Central memory CD8-positive, alpha-beta T cell (primary cell): ENCODE measurements around the gene CAVIN2.

Experiments used
- ATAC-seq: fragments of 150-1000 bp; cut with Tn5 transposase; replicated peaks from 2 replicates; pipeline ENCODE4 v1.10.0; 2022; ENCODE audit warnings: mild to moderate bottlenecking, moderate FRiP score, moderate number of reproducible peaks; ENCODE audit not compliant: poor library complexity, severe bottlenecking; ENCODE audit errors: extremely low read depth
- DNase-seq, 2 donors: peaks; one replicate each; pipeline ENCODE4 v3.0.0; 2021; ENCODE audit warnings: low spot score in 2 of 2
- H3K27ac Mint-ChIP-seq: one replicate; pipeline ENCODE4 v1.8.0; 2022; ENCODE audit warnings: low read depth, mild to moderate bottlenecking, moderate library complexity, mixed read lengths
- H3K27me3 Mint-ChIP-seq: one replicate; pipeline ENCODE4 v1.8.0; 2022; ENCODE audit warnings: mixed read lengths
- H3K36me3 Mint-ChIP-seq: one replicate; pipeline ENCODE4 v1.8.0; 2022; ENCODE audit warnings: mild to moderate bottlenecking, moderate library complexity, mixed read lengths; ENCODE audit not compliant: insufficient read depth
- H3K4me1 Mint-ChIP-seq: one replicate; pipeline ENCODE4 v1.8.0; 2022; ENCODE audit warnings: mixed read lengths
- H3K4me3 Mint-ChIP-seq: one replicate; pipeline ENCODE4 v1.8.0; 2022; ENCODE audit warnings: mild to moderate bottlenecking, moderate library complexity, mixed read lengths
- H3K9me3 Mint-ChIP-seq: one replicate; pipeline ENCODE4 v1.8.0; 2022; ENCODE audit warnings: mixed read lengths

Gene CAVIN2

DNA sequence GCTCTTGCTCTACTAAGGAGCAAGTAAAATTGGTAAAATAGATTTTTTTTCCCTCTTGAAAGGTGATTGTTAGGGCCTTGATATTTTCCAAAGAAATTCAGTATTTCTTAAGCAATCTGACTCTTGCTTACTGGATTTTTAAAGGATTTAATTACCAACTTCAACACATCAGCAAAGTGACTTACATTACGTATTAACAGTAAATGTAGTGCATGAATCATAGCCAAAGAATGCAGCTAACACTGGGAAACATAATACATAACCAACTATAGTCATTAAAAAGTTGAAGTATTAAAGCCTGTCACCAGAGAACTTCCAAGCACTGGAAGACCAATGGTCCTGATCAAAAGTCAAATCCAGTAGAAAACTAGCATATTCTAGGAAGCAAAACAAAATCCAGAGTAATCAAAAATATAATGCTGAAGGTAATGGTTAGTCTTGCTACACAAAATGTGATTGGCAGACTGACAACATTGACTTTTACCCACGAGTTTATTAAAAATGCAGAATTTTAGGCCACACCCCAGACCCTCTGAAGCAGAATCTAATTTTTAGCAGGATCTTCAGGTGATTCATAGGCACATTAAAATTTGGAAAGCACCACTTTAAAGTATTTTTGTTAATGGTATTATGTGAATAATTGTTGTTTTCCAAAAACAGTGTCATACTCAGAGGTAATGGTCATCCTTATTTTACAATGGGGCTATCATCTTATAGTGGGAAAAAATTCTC is 31.8 kb upstream of the CAVIN2 start:
- no peak for DNase-seq
- Mint-ChIP-seq H3K27ac (no peak overlapping the region), H3K4me3 (no peak overlapping the region), H3K4me1 (no peaks in the 10 kb centered on the region), H3K27me3 (peaks cover 34% of the 10 kb centered on the region), H3K36me3 (peaks cover 2% of the 10 kb centered on the region), H3K9me3 (no peaks in the 10 kb centered on the region)
- no peak for ATAC-seq

DNA sequence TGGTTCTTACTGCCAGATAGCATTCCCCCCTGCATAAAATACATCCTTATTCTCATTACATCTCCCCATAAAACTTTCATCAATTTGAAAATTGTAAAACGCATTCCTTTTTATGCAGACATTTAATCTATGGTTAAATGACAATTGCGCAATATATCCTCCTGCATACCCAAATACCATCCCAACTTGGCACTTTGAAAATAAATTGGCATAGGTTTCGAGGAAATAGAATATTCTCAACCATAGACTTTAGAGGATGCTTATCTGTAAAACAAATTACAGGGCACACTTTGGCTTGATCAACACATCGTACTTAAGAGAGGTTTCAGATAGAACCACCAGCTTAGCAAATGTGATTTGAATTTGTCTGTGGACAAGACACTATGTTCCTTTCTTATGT is 31.0 kb upstream of the CAVIN2 start:
- Mint-ChIP-seq H3K36me3 (peaks cover 2% of the 10 kb centered on the region), H3K27me3 (peaks cover 34% of the 10 kb centered on the region)
- no peak for ATAC-seq

DNA sequence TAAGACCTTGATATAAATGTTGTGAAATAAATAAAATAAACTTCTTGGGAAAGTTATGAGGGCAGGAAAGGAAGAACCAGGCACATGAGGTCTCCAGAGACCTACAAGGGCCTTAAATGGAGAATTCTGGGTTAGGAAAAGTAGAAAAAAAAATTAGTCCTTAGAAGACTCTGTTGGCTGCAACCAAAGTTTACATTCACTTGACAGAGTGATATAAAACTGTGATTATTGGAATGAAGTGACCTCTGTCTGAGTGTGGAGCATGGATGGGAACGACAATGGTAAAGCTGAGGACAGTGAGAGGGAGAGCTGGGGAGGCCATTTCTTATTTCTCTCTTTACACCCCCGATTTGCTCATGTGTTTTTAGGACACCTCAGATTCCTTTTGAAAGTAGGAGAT is 29.0 kb upstream of the CAVIN2 start:
- ATAC-seq, result no peak
- no peaks in the 10 kb centered on the region for H3K4me1 Mint-ChIP-seq
- peaks cover 2% of the 10 kb centered on the region for H3K36me3 Mint-ChIP-seq
- no peaks in the 10 kb centered on the region for H3K9me3 Mint-ChIP-seq
- no peak overlapping the region for H3K4me3 Mint-ChIP-seq
- H3K27me3 Mint-ChIP-seq, result peaks cover 50% of the 10 kb centered on the region
- DNase-seq, result no peak
- no peak overlapping the region for H3K27ac Mint-ChIP-seq

More for the DNA sequence above, 31.0 kb upstream of the CAVIN2 start:
- no peaks in the 10 kb centered on the region for H3K4me1 Mint-ChIP-seq
- H3K27ac Mint-ChIP-seq, result no peak overlapping the region
- no peak overlapping the region for H3K4me3 Mint-ChIP-seq
- no peak for DNase-seq
- no peaks in the 10 kb centered on the region for H3K9me3 Mint-ChIP-seq

DNA sequence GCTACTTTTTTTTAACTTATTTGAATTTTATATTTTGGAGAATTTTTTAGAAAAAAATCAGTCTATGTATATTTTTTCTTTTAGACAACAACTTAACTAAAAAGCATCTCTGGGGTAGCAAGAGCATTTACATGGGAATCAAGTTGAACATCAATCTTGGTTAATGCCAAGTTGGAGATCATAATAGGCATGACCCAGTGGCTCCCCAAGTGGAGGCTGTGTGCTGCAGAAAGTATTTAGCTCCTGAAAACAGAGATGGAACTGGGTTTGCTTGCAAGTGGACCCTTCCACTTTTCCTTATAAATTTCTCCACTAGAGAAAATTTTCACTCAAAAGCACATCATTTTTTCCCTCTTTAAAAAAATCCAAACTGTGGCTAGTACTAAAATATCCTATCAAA is 23.9 kb upstream of the CAVIN2 start:
- DNase-seq, result no peak
- H3K27ac Mint-ChIP-seq, result no peak overlapping the region
- peaks cover 59% of the 10 kb centered on the region for H3K27me3 Mint-ChIP-seq
- H3K36me3 Mint-ChIP-seq, result no peaks in the 10 kb centered on the region
- H3K4me1 Mint-ChIP-seq, result no peaks in the 10 kb centered on the region
- no peaks in the 10 kb centered on the region for H3K9me3 Mint-ChIP-seq
- H3K4me3 Mint-ChIP-seq, result no peak overlapping the region
- ATAC-seq, result no peak

DNA sequence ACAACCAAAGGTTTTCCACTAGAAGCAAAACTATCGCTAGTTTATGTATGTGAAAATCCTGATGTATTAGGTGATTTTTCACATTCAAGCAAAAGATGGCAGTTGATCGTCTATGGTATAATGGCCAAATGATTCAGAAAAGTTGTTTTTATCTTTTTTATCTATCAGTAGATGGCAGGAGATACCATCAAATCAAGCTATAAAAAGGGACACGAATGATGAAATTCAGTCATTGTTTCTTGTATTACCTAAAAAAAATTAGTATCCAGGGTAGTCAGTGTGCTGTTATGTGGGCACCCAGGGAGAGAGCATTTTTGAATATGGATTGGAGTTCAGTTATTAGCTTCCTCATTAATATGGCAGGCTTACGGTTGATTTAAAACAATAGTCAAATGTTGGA is 22.9 kb upstream of the CAVIN2 start:
- no peaks in the 10 kb centered on the region for H3K36me3 Mint-ChIP-seq
- no peaks in the 10 kb centered on the region for H3K9me3 Mint-ChIP-seq
- H3K4me1 Mint-ChIP-seq, result no peaks in the 10 kb centered on the region
- ATAC-seq (no peak), DNase-seq (no peak)
- H3K27me3 Mint-ChIP-seq, result peaks cover 60% of the 10 kb centered on the region
- no peak overlapping the region for H3K4me3 Mint-ChIP-seq
- no peak overlapping the region for H3K27ac Mint-ChIP-seq

DNA sequence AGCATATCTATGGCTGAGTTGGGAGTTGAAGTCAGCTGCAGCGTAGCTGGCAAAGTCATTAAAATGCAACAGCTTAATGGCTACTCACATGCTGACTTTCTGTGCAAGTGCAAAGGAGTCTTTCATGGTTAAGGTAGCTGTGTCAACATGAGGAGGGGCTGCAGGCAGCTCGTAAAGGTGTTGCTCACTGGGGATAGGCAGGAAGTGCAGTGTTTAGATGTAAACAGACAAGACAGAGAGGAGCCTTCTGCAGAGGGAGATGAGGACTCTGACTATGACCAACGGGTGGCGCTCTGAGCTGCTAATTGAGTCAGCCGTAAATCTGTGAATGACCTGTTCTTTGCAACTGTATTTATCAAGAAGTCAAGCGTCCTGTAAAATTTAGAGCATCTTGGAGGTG is 22.3 kb upstream of the CAVIN2 start:
- no peaks in the 10 kb centered on the region for H3K36me3 Mint-ChIP-seq
- peaks cover 66% of the 10 kb centered on the region for H3K27me3 Mint-ChIP-seq
- ATAC-seq (no peak), DNase-seq (no peak)
- H3K4me1 Mint-ChIP-seq, result no peaks in the 10 kb centered on the region
- no peaks in the 10 kb centered on the region for H3K9me3 Mint-ChIP-seq
- no peak overlapping the region for H3K27ac Mint-ChIP-seq
- H3K4me3 Mint-ChIP-seq, result no peak overlapping the region

DNA sequence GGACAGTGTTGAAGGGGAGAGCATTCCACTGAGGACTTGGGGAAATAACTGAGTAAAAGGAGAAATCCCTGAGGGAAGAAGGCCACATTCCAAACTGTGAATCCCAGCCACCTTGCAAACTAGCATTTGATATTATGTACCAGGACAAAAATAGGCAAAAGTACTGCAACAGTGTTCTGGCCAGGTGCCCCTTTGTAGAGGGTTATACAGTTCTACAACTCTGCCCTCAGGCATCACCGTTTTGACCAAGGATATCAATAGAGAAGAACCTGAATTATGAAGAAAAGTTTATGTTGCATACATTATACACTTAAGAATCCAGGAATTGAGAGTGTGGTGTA is 20.6 kb upstream of the CAVIN2 start:
- H3K27me3 Mint-ChIP-seq, result peaks cover 79% of the 10 kb centered on the region

DNA sequence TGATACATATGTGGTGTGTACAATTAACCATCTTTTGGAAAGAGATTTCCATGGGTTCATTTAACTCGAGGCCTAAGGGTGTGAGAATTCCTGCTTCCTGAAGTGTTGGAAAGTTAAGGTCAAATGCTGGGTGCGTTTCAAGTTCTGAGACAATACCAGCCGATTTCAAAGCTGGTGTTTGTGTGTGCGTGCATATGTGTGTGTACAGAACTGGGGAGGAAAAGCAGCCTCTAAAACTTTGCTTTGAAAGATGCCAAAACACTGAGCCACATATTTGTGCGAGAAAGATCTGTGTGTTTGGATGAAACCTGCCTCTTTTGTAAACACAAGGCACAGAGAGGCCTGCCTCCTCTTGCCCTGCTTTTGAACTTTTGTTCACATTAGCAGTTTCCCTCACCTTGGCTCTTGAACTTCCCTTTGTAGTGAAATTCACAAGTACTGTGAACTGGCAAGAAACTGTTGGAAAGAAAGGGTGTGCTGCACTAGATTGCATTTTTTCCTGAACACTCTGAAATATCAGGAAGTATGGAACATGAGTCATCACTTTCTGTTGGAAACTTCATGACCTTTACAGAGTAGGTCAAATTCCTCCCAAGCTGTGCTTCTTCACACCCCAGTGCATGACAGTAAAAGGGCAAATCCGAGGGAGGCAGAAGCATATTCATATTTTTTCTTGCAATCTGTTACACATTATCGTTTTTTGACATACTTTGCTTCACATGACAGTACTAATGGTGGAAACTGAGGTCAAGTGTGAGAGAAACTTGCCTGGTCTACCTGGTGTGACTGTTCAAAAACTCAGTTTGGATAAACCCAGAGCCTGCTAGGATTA is 20.0 kb upstream of the CAVIN2 start:
- no peak overlapping the region for H3K4me3 Mint-ChIP-seq
- H3K4me1 Mint-ChIP-seq, result no peaks in the 10 kb centered on the region
- H3K27me3 Mint-ChIP-seq, result peaks cover 73% of the 10 kb centered on the region
- DNase-seq (no peak), ATAC-seq (no peak)
- H3K36me3 Mint-ChIP-seq, result no peaks in the 10 kb centered on the region
- H3K27ac Mint-ChIP-seq, result no peak overlapping the region
- H3K9me3 Mint-ChIP-seq, result no peaks in the 10 kb centered on the region

More for the DNA sequence above, 20.6 kb upstream of the CAVIN2 start:
- no peak for DNase-seq
- H3K36me3 Mint-ChIP-seq, result no peaks in the 10 kb centered on the region
- H3K9me3 Mint-ChIP-seq, result no peaks in the 10 kb centered on the region
- H3K4me3 Mint-ChIP-seq, result no peak overlapping the region
- H3K4me1 Mint-ChIP-seq, result no peaks in the 10 kb centered on the region
- H3K27ac Mint-ChIP-seq, result no peak overlapping the region
- ATAC-seq, result no peak

DNA sequence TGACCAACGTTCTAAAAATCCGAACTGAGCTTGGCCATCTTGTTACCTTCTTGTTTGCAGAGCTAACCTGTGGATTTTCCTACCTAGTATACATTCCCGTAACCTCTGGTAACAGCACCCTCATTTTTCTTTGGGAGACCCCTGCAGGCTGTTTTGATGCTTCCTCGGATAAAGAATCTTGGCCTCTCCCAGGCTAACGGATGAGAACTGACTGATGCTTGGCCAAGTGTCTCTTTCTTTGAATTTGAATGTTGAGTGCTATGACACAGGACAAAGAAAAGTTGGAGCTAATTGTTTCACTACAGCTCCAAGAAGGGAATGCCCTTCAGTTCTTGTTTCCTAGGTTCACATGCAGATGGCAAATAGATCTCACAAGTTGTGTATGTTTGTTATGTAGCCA is 19.3 kb upstream of the CAVIN2 start:
- H3K4me3 Mint-ChIP-seq, result no peak overlapping the region
- H3K9me3 Mint-ChIP-seq, result no peaks in the 10 kb centered on the region
- DNase-seq (no peak), ATAC-seq (no peak)
- H3K36me3 Mint-ChIP-seq, result no peaks in the 10 kb centered on the region
- no peak overlapping the region for H3K27ac Mint-ChIP-seq
- H3K4me1 Mint-ChIP-seq, result no peaks in the 10 kb centered on the region
- peaks cover 70% of the 10 kb centered on the region for H3K27me3 Mint-ChIP-seq

DNA sequence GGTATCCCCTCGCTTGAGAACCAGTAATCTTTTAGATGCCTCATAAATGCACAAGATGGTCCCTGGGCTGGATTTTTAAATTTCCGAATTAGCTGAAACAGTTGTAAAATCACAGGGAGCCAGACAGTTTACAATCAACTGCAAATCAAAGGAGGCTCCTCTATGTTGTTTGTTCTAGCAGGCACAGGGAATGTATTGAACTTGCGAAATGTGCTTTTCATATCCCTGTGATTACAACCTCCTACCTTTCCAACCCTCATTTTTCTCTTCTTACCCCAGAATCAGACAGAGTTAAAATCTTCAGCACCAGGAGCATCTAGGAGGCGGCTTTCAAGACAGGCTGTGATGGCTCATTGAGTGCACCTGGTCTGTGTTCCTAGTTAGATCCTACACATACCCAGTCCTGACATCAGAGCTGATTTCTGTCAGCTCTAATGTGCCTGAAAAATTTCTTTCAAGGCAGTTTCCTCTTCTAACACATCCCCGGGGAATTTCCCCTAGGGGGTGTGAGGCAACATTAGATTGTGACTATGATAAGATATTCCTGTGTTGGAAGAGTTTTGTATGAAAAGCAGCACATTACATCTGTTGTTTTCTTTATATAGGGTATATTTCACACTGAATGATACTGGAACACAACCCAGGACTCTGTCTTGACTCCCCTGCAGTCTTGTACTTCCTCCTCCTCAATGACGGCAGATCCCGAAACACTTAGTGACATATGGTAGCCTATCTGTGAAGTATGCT is 17.9 kb upstream of the CAVIN2 start:
- DNase-seq (no peak), ATAC-seq (no peak)
- Mint-ChIP-seq H3K36me3 (no peaks in the 10 kb centered on the region), H3K4me3 (no peak overlapping the region), H3K4me1 (no peaks in the 10 kb centered on the region), H3K27ac (no peak overlapping the region), H3K9me3 (no peaks in the 10 kb centered on the region), H3K27me3 (peaks cover 77% of the 10 kb centered on the region)

DNA sequence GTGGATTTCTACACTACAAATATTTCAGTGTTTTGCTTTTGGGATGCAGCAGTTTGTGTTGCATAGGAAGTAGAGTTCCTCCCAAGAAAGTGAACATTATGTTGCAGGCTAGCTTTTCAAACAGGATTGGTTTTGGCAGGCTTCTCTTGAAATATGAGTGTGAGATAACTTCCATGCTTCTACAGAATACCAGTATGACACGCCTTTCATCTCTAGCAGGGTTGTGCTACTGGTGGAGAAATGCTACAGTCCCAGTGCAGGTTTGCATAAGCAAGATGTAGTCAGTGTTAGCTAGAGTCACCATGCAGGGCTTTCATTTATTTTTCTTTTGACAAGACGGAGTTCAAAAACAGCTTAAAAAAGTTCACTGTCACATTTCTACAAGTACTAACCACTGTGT is 17.1 kb upstream of the CAVIN2 start:
- Mint-ChIP-seq H3K9me3 (no peaks in the 10 kb centered on the region), H3K27ac (no peak overlapping the region)

DNA sequence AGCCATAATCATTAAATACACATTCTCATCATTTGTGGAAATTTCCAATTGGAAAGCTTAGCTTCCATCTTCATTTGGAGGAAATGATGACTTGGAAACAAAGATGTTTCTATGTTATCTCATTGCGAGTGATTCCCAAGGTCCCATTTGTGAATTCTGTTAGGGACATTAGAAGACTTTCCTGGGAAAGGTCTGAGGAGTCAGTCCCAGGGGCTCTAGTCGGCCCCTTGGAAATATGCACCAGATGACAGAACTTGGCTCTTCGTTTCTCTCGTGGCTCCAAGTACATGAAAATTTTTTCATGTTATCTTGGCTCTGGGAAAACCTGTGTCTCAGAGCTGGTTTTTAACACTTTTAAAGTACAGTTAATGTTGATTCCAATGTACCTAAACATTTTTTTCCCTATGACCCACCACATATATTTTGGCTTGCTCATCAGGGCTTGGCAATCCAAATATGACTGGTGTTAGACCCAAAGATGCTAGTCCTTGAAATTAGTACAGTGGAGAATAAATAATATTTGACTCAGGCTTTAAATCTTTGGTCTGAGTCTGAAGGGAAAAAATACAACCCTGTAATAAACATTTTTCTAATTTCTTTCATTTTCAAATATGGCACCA is 15.4 kb upstream of the CAVIN2 start:
- Mint-ChIP-seq H3K4me1 (no peaks in the 10 kb centered on the region), H3K4me3 (no peak overlapping the region), H3K36me3 (no peaks in the 10 kb centered on the region), H3K9me3 (no peaks in the 10 kb centered on the region), H3K27ac (no peak overlapping the region), H3K27me3 (peaks cover 71% of the 10 kb centered on the region)
- DNase-seq (no peak), ATAC-seq (no peak)

More for the DNA sequence above, 17.1 kb upstream of the CAVIN2 start:
- Mint-ChIP-seq H3K4me1 (no peaks in the 10 kb centered on the region), H3K36me3 (no peaks in the 10 kb centered on the region), H3K4me3 (no peak overlapping the region), H3K27me3 (peaks cover 77% of the 10 kb centered on the region)
- ATAC-seq, result no peak
- no peak for DNase-seq
